ENCODE results near the gene XG.
"Not testable (repeated sequence)": the region's sequence is repeated elsewhere in the genome, so short reads cannot be mapped to it uniquely, and the experiment has no call there.

The XG gene

GRCh38 chrX:2780472-2781225, 28.8 kb downstream of the XG start:
- H3K27me3 ChIP-seq (ENCODE audit: control insufficient read depth, insufficient read depth, low read length); H3K36me3 ChIP-seq (ENCODE audit: control insufficient read depth, insufficient read depth, low read length); H3K9me3 ChIP-seq (ENCODE audit: control insufficient read depth, insufficient read depth, low read length): not testable (repeated sequence)
- Histone ChIP-seq H3K27ac (ENCODE audit: low read depth, low read length) (peak overlapping the region; percentile 88), H3K4me1 (ENCODE audit: control insufficient read depth, insufficient read depth, low read length) (peaks cover 52% of the 10 kb centered on the region), H3K4me3 (ENCODE audit: low read depth, low read length) (0 out of 2 replicates have a peak overlapping the region, but pooled peaks have one; percentile 27), H3K9ac (ENCODE audit: low read depth, low read length) (peak overlapping the region; percentile 62)

GRCh38 chrX:2781226-2781571, 29.4 kb downstream of the XG start:
- H3K9ac ChIP-seq (ENCODE audit: low read depth, low read length), result peak overlapping the region; percentile 62
- peak overlapping the region; percentile 88 for H3K27ac ChIP-seq (ENCODE audit: low read depth, low read length)

GRCh38 chrX:2781698-2782097, 29.9 kb downstream of the XG start:
- H3K4me3 ChIP-seq (ENCODE audit: low read depth, low read length), result no peak overlapping the region
- H3K36me3 ChIP-seq (ENCODE audit: control insufficient read depth, insufficient read depth, low read length), result no peaks in the 10 kb centered on the region
- peak overlapping the region; percentile 88 for H3K27ac ChIP-seq (ENCODE audit: low read depth, low read length)
- no peaks in the 10 kb centered on the region for H3K9me3 ChIP-seq (ENCODE audit: control insufficient read depth, insufficient read depth, low read length)
- peak overlapping the region; percentile 62; the same call in 1 of the 2 replicates for H3K9ac ChIP-seq (ENCODE audit: low read depth, low read length)
- no peaks in the 10 kb centered on the region for H3K27me3 ChIP-seq (ENCODE audit: control insufficient read depth, insufficient read depth, low read length)
- H3K4me1 ChIP-seq (ENCODE audit: control insufficient read depth, insufficient read depth, low read length), result peaks cover 52% of the 10 kb centered on the region

More at GRCh38 chrX:2781226-2781571, 29.4 kb downstream of the XG start:
- H3K9me3 ChIP-seq (ENCODE audit: control insufficient read depth, insufficient read depth, low read length), result no peaks in the 10 kb centered on the region
- H3K4me1 ChIP-seq (ENCODE audit: control insufficient read depth, insufficient read depth, low read length), result peaks cover 52% of the 10 kb centered on the region
- H3K27me3 ChIP-seq (ENCODE audit: control insufficient read depth, insufficient read depth, low read length), result no peaks in the 10 kb centered on the region
- no peaks in the 10 kb centered on the region for H3K36me3 ChIP-seq (ENCODE audit: control insufficient read depth, insufficient read depth, low read length)
- H3K4me3 ChIP-seq (ENCODE audit: low read depth, low read length), result no peak overlapping the region

- Histone ChIP-seq H3K4me3 (ENCODE audit: low read depth, low read length) (no peak overlapping the region), H3K9me3 (ENCODE audit: control insufficient read depth, insufficient read depth, low read length) (no peaks in the 10 kb centered on the region), H3K36me3 (ENCODE audit: control insufficient read depth, insufficient read depth, low read length) (no peaks in the 10 kb centered on the region), H3K9ac (ENCODE audit: low read depth, low read length) (no peak overlapping the region; the same call in 1 of the 2 replicates), H3K27ac (ENCODE audit: low read depth, low read length) (peak overlapping the region; percentile 88), H3K4me1 (ENCODE audit: control insufficient read depth, insufficient read depth, low read length) (peaks cover 48% of the 10 kb centered on the region), H3K27me3 (ENCODE audit: control insufficient read depth, insufficient read depth, low read length) (no peaks in the 10 kb centered on the region)
These were observed 30.3 kb downstream of the XG start for GRCh38 chrX:2782171-2782570.

GRCh38 chrX:2782778-2783177, 30.9 kb downstream of the XG start:
- peaks cover 48% of the 10 kb centered on the region for H3K4me1 ChIP-seq (ENCODE audit: control insufficient read depth, insufficient read depth, low read length)
- H3K9me3 ChIP-seq (ENCODE audit: control insufficient read depth, insufficient read depth, low read length), result no peaks in the 10 kb centered on the region
- H3K27me3 ChIP-seq (ENCODE audit: control insufficient read depth, insufficient read depth, low read length), result no peaks in the 10 kb centered on the region
- H3K27ac ChIP-seq (ENCODE audit: low read depth, low read length), result no peak overlapping the region
- H3K36me3 ChIP-seq (ENCODE audit: control insufficient read depth, insufficient read depth, low read length), result no peaks in the 10 kb centered on the region
- H3K9ac ChIP-seq (ENCODE audit: low read depth, low read length), result no peak overlapping the region
- no peak overlapping the region for H3K4me3 ChIP-seq (ENCODE audit: low read depth, low read length)

- H3K9ac ChIP-seq (ENCODE audit: low read depth, low read length), result no peak overlapping the region
- H3K4me1 ChIP-seq (ENCODE audit: control insufficient read depth, insufficient read depth, low read length), result peaks cover 48% of the 10 kb centered on the region
- H3K27ac ChIP-seq (ENCODE audit: low read depth, low read length), result no peak overlapping the region
- no peaks in the 10 kb centered on the region for H3K27me3 ChIP-seq (ENCODE audit: control insufficient read depth, insufficient read depth, low read length)
- H3K36me3 ChIP-seq (ENCODE audit: control insufficient read depth, insufficient read depth, low read length), result no peaks in the 10 kb centered on the region
- no peak overlapping the region for H3K4me3 ChIP-seq (ENCODE audit: low read depth, low read length)
- H3K9me3 ChIP-seq (ENCODE audit: control insufficient read depth, insufficient read depth, low read length), result no peaks in the 10 kb centered on the region
These were observed 32.2 kb downstream of the XG start for GRCh38 chrX:2784026-2784425.

- Histone ChIP-seq H3K36me3 (ENCODE audit: control insufficient read depth, insufficient read depth, low read length) (no peaks in the 10 kb centered on the region), H3K27ac (ENCODE audit: low read depth, low read length) (no peak overlapping the region), H3K4me1 (ENCODE audit: control insufficient read depth, insufficient read depth, low read length) (peaks cover 45% of the 10 kb centered on the region), H3K9me3 (ENCODE audit: control insufficient read depth, insufficient read depth, low read length) (no peaks in the 10 kb centered on the region), H3K27me3 (ENCODE audit: control insufficient read depth, insufficient read depth, low read length) (no peaks in the 10 kb centered on the region), H3K9ac (ENCODE audit: low read depth, low read length) (no peak overlapping the region), H3K4me3 (ENCODE audit: low read depth, low read length) (no peak overlapping the region)
These were observed 33.7 kb downstream of the XG start for GRCh38 chrX:2785538-2785937.

GRCh38 chrX:2788980-2789379, 37.1 kb downstream of the XG start:
- Histone ChIP-seq H3K36me3 (ENCODE audit: control insufficient read depth, insufficient read depth, low read length) (no peaks in the 10 kb centered on the region), H3K27ac (ENCODE audit: low read depth, low read length) (no peak overlapping the region), H3K27me3 (ENCODE audit: control insufficient read depth, insufficient read depth, low read length) (no peaks in the 10 kb centered on the region), H3K4me1 (ENCODE audit: control insufficient read depth, insufficient read depth, low read length) (peaks cover 25% of the 10 kb centered on the region), H3K9me3 (ENCODE audit: control insufficient read depth, insufficient read depth, low read length) (no peaks in the 10 kb centered on the region), H3K9ac (ENCODE audit: low read depth, low read length) (no peak overlapping the region), H3K4me3 (ENCODE audit: low read depth, low read length) (no peak overlapping the region)

- no peak overlapping the region for H3K4me3 ChIP-seq (ENCODE audit: low read depth, low read length)
- H3K9me3 ChIP-seq (ENCODE audit: control insufficient read depth, insufficient read depth, low read length), result no peaks in the 10 kb centered on the region
- peaks cover 21% of the 10 kb centered on the region for H3K4me1 ChIP-seq (ENCODE audit: control insufficient read depth, insufficient read depth, low read length)
- no peaks in the 10 kb centered on the region for H3K27me3 ChIP-seq (ENCODE audit: control insufficient read depth, insufficient read depth, low read length)
- no peak overlapping the region for H3K27ac ChIP-seq (ENCODE audit: low read depth, low read length)
- no peak overlapping the region for H3K9ac ChIP-seq (ENCODE audit: low read depth, low read length)
- H3K36me3 ChIP-seq (ENCODE audit: control insufficient read depth, insufficient read depth, low read length), result no peaks in the 10 kb centered on the region
These were observed 37.7 kb downstream of the XG start for GRCh38 chrX:2789569-2789968.

GRCh38 chrX:2793752-2794151, 41.9 kb downstream of the XG start:
- Histone ChIP-seq H3K36me3 (ENCODE audit: control insufficient read depth, insufficient read depth, low read length) (no peaks in the 10 kb centered on the region), H3K4me3 (ENCODE audit: low read depth, low read length) (no peak overlapping the region), H3K4me1 (ENCODE audit: control insufficient read depth, insufficient read depth, low read length) (peaks cover 16% of the 10 kb centered on the region), H3K9me3 (ENCODE audit: control insufficient read depth, insufficient read depth, low read length) (no peaks in the 10 kb centered on the region), H3K27me3 (ENCODE audit: control insufficient read depth, insufficient read depth, low read length) (no peaks in the 10 kb centered on the region), H3K9ac (ENCODE audit: low read depth, low read length) (no peak overlapping the region), H3K27ac (ENCODE audit: low read depth, low read length) (no peak overlapping the region)

- H3K9me3 ChIP-seq (ENCODE audit: control insufficient read depth, insufficient read depth, low read length), result no peaks in the 10 kb centered on the region
- H3K27ac ChIP-seq (ENCODE audit: low read depth, low read length), result no peak overlapping the region
- no peaks in the 10 kb centered on the region for H3K27me3 ChIP-seq (ENCODE audit: control insufficient read depth, insufficient read depth, low read length)
- H3K4me3 ChIP-seq (ENCODE audit: low read depth, low read length), result no peak overlapping the region
- no peaks in the 10 kb centered on the region for H3K36me3 ChIP-seq (ENCODE audit: control insufficient read depth, insufficient read depth, low read length)
- H3K4me1 ChIP-seq (ENCODE audit: control insufficient read depth, insufficient read depth, low read length), result peaks cover 22% of the 10 kb centered on the region
- no peak overlapping the region for H3K9ac ChIP-seq (ENCODE audit: low read depth, low read length)
These were observed 42.5 kb downstream of the XG start for GRCh38 chrX:2794336-2794735.
